AG10803 (cell line): Measurements from ENCODE around the gene INTS2.
"Not testable (repeated sequence)": the region's sequence is repeated elsewhere in the genome, so short reads cannot be mapped to it uniquely, and the experiment has no call there.

ENCODE experiments used
- DNase-seq: peaks from one replicate; pipeline ENCODE4 v3.0.0; 2010; ENCODE audit warnings: low read depth
- H3K4me3 ChIP-seq: 2 replicates; pipeline ENCODE4 v1.5.1; 2011; ENCODE audit warnings: mild to moderate bottlenecking, low read length, control low read depth
- CTCF ChIP-seq: conservative IDR thresholded peaks from 2 replicates; pipeline ENCODE4 v1.5.1; 2011; ENCODE audit warnings: mild to moderate bottlenecking, low read length, control low read depth, inconsistent platforms

Gene INTS2

GRCh38 chr17:61926826-61927207, 965 bp downstream of the INTS2 start:
- TF ChIP-seq CTCF, result no peak
- DNase-seq, result peak; percentile 31
- peak overlapping the region; percentile 90 for H3K4me3 ChIP-seq

- H3K4me3 ChIP-seq, result not testable (repeated sequence)
Observed at GRCh38 chr17:61915162-61915561, 12.6 kb downstream of the INTS2 start.

GRCh38 chr17:61908292-61909037, 19.3 kb downstream of the INTS2 start:
- DNase-seq, result no peak
- no peak overlapping the region for H3K4me3 ChIP-seq
- no peak for TF ChIP-seq CTCF

More at GRCh38 chr17:61915162-61915561, 12.6 kb downstream of the INTS2 start:
- DNase-seq, result not testable (repeated sequence)

GRCh38 chr17:61907361-61907760, 20.4 kb downstream of the INTS2 start:
- no peak for TF ChIP-seq CTCF
- no peak for DNase-seq

GRCh38 chr17:61904094-61904710, 23.6 kb downstream of the INTS2 start:
- TF ChIP-seq CTCF, result no peak
- DNase-seq, result no peak
- H3K4me3 ChIP-seq, result no peak overlapping the region

More at GRCh38 chr17:61907361-61907760, 20.4 kb downstream of the INTS2 start:
- no peak overlapping the region for H3K4me3 ChIP-seq

- H3K4me3 ChIP-seq, result no peak overlapping the region
- no peak for DNase-seq
- no peak for TF ChIP-seq CTCF
Observed at GRCh38 chr17:61903251-61903650, 24.5 kb downstream of the INTS2 start.

- no peak overlapping the region for H3K4me3 ChIP-seq
- no peak for DNase-seq
Observed at GRCh38 chr17:61897548-61898180, 30.1 kb downstream of the INTS2 start.

More at GRCh38 chr17:61897548-61898180, 30.1 kb downstream of the INTS2 start:
- no peak for TF ChIP-seq CTCF
